Measurements from ENCODE around the gene CNTN1. TPM values are rescaled to one million over a fixed set of nuclear protein-coding genes. Genes with fewer than 3 reads are reported as not detected.

Gene CNTN1
- polyA plus RNA-seq, 1 of the 3 experiments (the other 2 are of a cell fraction), result 0.13 TPM

DNA sequence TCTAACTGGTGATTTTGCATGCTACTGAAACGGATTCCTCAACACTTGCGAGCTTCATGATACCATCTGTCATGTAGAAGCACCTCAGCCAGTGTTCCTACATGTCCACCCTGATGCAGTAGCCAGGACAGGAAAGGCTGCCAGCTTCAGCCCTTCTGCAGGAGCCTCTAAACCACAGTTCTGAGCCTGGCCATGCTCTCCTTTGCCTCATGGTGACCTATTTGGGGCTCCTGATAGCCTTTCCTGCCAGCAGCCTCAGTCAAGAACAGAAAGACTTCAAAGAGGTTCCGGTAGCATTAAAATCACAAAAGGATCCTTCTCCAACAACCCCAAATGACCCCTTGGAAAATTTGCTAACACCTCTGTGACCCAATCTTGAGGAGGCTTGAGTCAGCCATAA, 96.0 kb downstream of the CNTN1 start:
- H3K9me2 ChIP-seq, result no peaks in the 10 kb centered on the region
- H3K79me2 ChIP-seq (ENCODE audit: insufficient read depth), result no peaks in the 10 kb centered on the region
- no peak overlapping the region for H3K4me2 ChIP-seq
- no peaks in the 10 kb centered on the region for H3K27me3 ChIP-seq (ENCODE audit: insufficient read depth)
- no peak overlapping the region for H3K9ac ChIP-seq
- H3K9me3 ChIP-seq, result no peaks in the 10 kb centered on the region
- POLR2A ChIA-PET, result no interaction called here
- no peak overlapping the region for H3K27ac ChIP-seq (ENCODE audit: low read depth in 2 of 2, low read length in 1 of 2)
- WGBS (ENCODE audit: low lambda C conversion rate), result 45% methylated on average over 3 of the region's 3 CpGs
- CTCF ChIA-PET, result no interaction called here
- DNase-seq, result no peak
- no peaks in the 10 kb centered on the region for H4K20me1 ChIP-seq (ENCODE audit: insufficient read depth)
- H3K4me1 ChIP-seq (ENCODE audit: control insufficient read depth in 1 of 2, insufficient read depth in 2 of 2, low read depth in 1 of 2, low read length in 1 of 2), result no peaks in the 10 kb centered on the region
- no peak overlapping the region for H3K4me3 ChIP-seq (ENCODE audit: low read depth in 2 of 2, low read length in 1 of 2)
- H2AFZ ChIP-seq (ENCODE audit: low read depth), result no peak overlapping the region
- no peaks in the 10 kb centered on the region for H3F3A ChIP-seq (replicated peaks; ENCODE audit: insufficient read depth)
- no peaks in the 10 kb centered on the region for H3K36me3 ChIP-seq (replicated peaks in 1 of 2; ENCODE audit: control insufficient read depth in 1 of 2, insufficient read depth in 2 of 2, low read length in 1 of 2)
- TF ChIP-seq SIN3A (IDR thresholded peaks at IDR 0.05; ENCODE audit: borderline replicate concordance, low read depth, low read length) (no peak), TAF1 (IDR thresholded peaks at IDR 0.05; ENCODE audit: borderline replicate concordance, low read depth, low read length) (no peak), MXI1 (IDR thresholded peaks at IDR 0.05; ENCODE audit: low read depth, low read length) (no peak), USF1 (IDR thresholded peaks at IDR 0.05; ENCODE audit: borderline replicate concordance, low read depth) (no peak), MEF2A (IDR thresholded peaks at IDR 0.05; ENCODE audit: borderline replicate concordance, low read depth) (no peak)

DNA sequence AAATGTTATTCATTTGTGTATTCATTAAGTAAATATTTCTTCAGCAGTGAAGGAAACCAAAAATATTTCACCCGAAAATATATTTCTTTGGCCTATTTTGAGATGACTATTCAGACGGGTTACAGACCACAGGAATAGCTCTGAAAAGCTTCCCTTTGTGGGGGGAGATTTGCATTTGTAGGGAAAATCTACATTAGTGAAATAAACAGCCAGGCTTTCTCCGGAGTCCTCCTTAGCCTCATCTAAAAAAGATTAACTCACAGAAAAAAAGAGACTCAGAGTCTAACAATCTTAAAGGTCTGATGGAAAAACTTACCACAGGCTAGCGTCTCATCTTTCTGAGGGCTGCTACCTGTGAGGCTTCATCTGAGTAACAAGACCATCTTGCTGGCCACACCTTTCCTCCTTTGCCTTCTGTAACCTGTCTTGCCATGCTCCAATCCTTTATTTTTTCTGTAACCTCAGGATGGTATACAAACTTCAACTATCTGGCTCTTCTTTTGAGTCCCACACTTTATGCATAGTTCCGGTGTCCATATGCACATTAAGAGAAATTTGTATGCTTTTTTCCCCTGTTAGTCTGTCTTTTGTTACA, 100.7 kb downstream of the CNTN1 start:
- no peaks in the 10 kb centered on the region for H3K36me3 ChIP-seq (replicated peaks in 1 of 2; ENCODE audit: control insufficient read depth in 1 of 2, insufficient read depth in 2 of 2, low read length in 1 of 2)

DNA sequence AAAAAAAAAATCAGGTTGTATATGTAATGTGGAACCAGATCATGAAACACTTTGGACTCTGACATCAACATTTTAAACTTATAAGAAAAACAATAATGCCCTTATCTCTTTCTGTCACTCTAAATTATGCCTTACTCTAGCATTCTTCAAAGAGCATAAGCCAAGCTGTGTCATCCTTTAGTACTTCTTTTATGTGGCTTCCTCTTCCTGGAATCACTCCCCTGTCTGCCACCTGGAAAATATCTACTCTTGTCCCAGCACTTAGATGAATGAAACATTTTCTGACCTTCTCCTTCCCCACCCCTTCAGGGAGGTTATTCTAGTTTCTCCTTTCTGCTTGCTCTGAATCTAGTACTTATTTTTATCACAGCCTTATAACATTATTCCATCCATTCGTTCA, 101.2 kb downstream of the CNTN1 start:
- no peak overlapping the region for H3K27ac ChIP-seq (ENCODE audit: low read depth in 2 of 2, low read length in 1 of 2)
- H3K9ac ChIP-seq, result no peak overlapping the region
- H3K9me2 ChIP-seq, result no peaks in the 10 kb centered on the region
- H3K4me2 ChIP-seq, result no peak overlapping the region
- H3K9me3 ChIP-seq, result no peaks in the 10 kb centered on the region
- H3F3A ChIP-seq (replicated peaks; ENCODE audit: insufficient read depth), result no peaks in the 10 kb centered on the region
- H4K20me1 ChIP-seq (ENCODE audit: insufficient read depth), result no peaks in the 10 kb centered on the region
- no peaks in the 10 kb centered on the region for H3K36me3 ChIP-seq (replicated peaks in 1 of 2; ENCODE audit: control insufficient read depth in 1 of 2, insufficient read depth in 2 of 2, low read length in 1 of 2)
- CTCF ChIA-PET, result no interaction called here
- POLR2A ChIA-PET, result no interaction called here
- no peaks in the 10 kb centered on the region for H3K79me2 ChIP-seq (ENCODE audit: insufficient read depth)
- WGBS (ENCODE audit: low lambda C conversion rate), result 45% methylated on average over 1 of the region's 1 CpG
- H2AFZ ChIP-seq (ENCODE audit: low read depth), result no peak overlapping the region
- DNase-seq, result no peak
- H3K4me3 ChIP-seq (ENCODE audit: low read depth in 2 of 2, low read length in 1 of 2), result no peak overlapping the region
- H3K27me3 ChIP-seq (ENCODE audit: insufficient read depth), result no peaks in the 10 kb centered on the region
- H3K4me1 ChIP-seq (ENCODE audit: control insufficient read depth in 1 of 2, insufficient read depth in 2 of 2, low read depth in 1 of 2, low read length in 1 of 2), result no peaks in the 10 kb centered on the region
- no peak for TF ChIP-seq GATA2 (CRISPR knock-in tag; IDR thresholded peaks at IDR 0.05)
- no peak for TF ChIP-seq ZBTB33 (IDR thresholded peaks at IDR 0.05; ENCODE audit: borderline replicate concordance, low read depth)
- no peak for TF ChIP-seq USF1 (IDR thresholded peaks at IDR 0.05; ENCODE audit: borderline replicate concordance, low read depth)
- TF ChIP-seq NFIC (IDR thresholded peaks at IDR 0.05; ENCODE audit: borderline replicate concordance), result no peak
- TF ChIP-seq JUND (IDR thresholded peaks at IDR 0.05), result no peak
- TF ChIP-seq MEF2A (IDR thresholded peaks at IDR 0.05; ENCODE audit: borderline replicate concordance, low read depth), result no peak
- no peak for TF ChIP-seq SMC3 (IDR thresholded peaks at IDR 0.05; ENCODE audit: low read depth, low read length)
- TF ChIP-seq, protein P1, sequence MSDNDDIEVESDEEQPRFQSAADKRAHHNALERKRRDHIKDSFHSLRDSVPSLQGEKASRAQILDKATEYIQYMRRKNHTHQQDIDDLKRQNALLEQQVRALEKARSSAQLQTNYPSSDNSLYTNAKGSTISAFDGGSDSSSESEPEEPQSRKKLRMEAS (IDR thresholded peaks at IDR 0.05; ENCODE audit: low read depth), result no peak

More for the DNA sequence above, 100.7 kb downstream of the CNTN1 start:
- POLR2A ChIA-PET, result no interaction called here
- Histone ChIP-seq H3K27ac (ENCODE audit: low read depth in 2 of 2, low read length in 1 of 2) (no peak overlapping the region), H3K4me3 (ENCODE audit: low read depth in 2 of 2, low read length in 1 of 2) (no peak overlapping the region), H3F3A (replicated peaks; ENCODE audit: insufficient read depth) (no peaks in the 10 kb centered on the region), H3K9me2 (no peaks in the 10 kb centered on the region), H3K4me2 (no peak overlapping the region), H3K9ac (no peak overlapping the region), H3K9me3 (no peaks in the 10 kb centered on the region), H2AFZ (ENCODE audit: low read depth) (no peak overlapping the region), H3K4me1 (ENCODE audit: control insufficient read depth in 1 of 2, insufficient read depth in 2 of 2, low read depth in 1 of 2, low read length in 1 of 2) (no peaks in the 10 kb centered on the region), H4K20me1 (ENCODE audit: insufficient read depth) (no peaks in the 10 kb centered on the region), H3K27me3 (ENCODE audit: insufficient read depth) (no peaks in the 10 kb centered on the region), H3K79me2 (ENCODE audit: insufficient read depth) (no peaks in the 10 kb centered on the region)
- CTCF ChIA-PET, result no interaction called here
- TF ChIP-seq EP300 (IDR thresholded peaks at IDR 0.05; ENCODE audit: borderline replicate concordance in 1 of 2, low read depth in 1 of 2, low read length in 1 of 2), result no peak
- TF ChIP-seq FOSL2 (IDR thresholded peaks at IDR 0.05; ENCODE audit: borderline replicate concordance, low read depth), result no peak
- TF ChIP-seq EZH2phosphoT487 (IDR thresholded peaks at IDR 0.05; ENCODE audit: borderline replicate concordance, low read depth), result no peak
- TF ChIP-seq GATA2 (CRISPR knock-in tag; IDR thresholded peaks at IDR 0.05), result no peak
- TF ChIP-seq TAF1 (IDR thresholded peaks at IDR 0.05; ENCODE audit: borderline replicate concordance, low read depth, low read length), result no peak
- TF ChIP-seq RFX5 (IDR thresholded peaks at IDR 0.05; ENCODE audit: low read length), result no peak
- no peak for TF ChIP-seq TEAD4 (IDR thresholded peaks at IDR 0.05; ENCODE audit: borderline replicate concordance, insufficient read depth)
- TF ChIP-seq TCF12 (IDR thresholded peaks at IDR 0.05), result no peak
- TF ChIP-seq NRF1 (IDR thresholded peaks at IDR 0.05; ENCODE audit: low read depth, low read length), result no peak
- DNase-seq, result no peak
- WGBS (ENCODE audit: low lambda C conversion rate), result 48% methylated on average over 5 of the region's 5 CpGs
